8988T (cell line): ENCODE results near the gene ZNF611.
"Not testable (repeated sequence)": the region's sequence is repeated elsewhere in the genome, so short reads cannot be mapped to it uniquely, and the experiment has no call there.

Experiments
- DNase-seq: peaks from one replicate; pipeline ENCODE4 v3.0.0; 2011

Gene ZNF611

DNA sequence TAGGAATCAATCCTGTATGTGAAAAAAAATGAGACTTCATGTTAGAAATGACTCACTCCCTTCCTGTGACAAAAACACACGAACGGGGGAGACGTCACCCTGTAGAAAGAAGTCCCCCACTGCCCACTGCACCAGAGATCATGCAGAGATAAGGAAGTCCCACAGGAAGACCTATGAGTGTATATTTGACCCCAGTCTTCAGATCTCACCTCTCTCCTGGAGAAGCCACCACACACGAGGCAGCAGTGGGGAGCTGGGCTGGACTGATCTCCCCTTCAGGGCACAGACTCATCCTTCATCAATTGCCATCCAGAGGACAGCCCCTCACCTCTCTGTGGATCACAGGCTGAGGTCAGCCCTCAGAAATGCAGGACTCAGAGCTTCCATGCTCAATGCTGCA, 18.9 kb downstream of the ZNF611 start:
- DNase-seq: not testable (repeated sequence)

DNA sequence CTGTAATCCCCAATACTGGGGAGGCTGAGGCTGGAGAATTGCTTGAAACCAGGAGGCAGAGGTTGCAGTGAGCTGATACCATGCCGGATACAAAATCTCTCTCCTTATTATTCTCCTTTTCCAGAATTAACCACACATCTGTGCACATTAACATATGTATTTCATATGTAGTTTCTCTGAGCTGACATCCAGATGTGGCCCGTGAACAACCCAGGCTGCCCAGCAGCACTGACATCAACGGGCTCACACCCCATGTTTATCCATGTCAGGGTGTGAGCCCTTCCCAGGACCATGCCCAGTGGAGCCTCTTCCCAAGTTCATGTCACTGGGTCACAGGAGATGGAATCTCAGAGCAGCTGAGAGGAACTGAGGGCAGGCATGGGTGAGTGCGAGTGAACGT, 19.5 kb downstream of the ZNF611 start:
- not testable (repeated sequence) for DNase-seq

- not testable (repeated sequence) for DNase-seq
Measured at GRCh38 chr19:52713051-52713450, 21.8 kb downstream of the ZNF611 start.

- not testable (repeated sequence) for DNase-seq
Measured at GRCh38 chr19:52711661-52712060, 23.2 kb downstream of the ZNF611 start.

DNA sequence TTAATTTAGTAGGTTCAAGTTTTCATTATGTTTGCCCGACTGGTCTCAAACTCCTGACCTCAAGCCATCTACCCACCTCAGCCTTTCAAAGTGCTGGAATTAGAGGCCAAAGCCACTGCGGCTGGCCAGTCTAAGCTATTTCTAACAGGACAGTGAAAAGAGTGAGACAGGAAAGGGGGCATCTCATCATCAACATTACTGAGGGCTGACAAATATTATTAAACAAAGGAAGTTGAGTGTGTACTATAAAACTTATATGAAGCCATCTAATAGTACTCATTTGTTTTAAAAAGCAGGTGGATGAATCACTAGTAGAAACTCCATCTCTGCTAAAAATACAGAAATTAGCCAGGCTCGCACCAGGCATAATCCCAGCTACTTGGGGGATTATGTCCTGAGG, 24.3 kb downstream of the ZNF611 start:
- DNase-seq: no peak

DNA sequence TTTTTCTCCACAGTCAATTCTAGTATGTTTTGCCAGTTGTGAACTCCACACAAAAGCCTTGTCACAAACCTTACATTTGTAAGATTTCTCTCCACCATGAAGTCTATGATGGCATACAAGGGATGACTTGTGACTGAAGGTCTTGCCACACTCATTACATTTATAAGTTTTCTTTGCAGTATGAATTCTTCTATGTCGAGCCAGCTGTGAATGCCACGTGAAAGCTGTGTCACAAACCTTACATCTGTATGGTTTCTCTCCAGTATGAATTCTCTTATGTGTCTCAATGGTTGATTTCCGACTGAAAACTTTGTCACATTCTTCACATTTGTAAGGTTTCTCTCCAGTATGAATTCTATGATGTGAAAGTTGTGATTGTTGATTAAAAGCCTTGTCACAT, 29.2 kb downstream of the ZNF611 start:
- DNase-seq: not testable (repeated sequence)

DNA sequence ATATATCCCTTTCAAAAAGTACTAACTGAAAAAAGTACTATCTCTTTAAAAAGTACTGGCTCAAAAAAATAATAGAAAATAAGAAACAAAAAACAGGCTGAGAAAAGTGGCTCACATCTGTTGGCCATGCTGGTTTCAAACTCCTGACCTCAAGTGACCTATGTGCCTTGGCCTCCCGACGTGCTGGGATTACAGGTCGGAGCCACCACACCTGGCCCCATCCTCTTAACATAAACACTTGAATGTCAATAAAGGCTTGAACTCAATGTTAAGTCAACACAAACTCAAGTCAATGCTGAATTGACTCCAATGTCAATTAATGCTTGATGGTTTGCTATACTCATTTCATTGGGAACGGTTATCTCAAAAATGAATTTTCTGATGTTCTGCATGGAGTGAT, 30.9 kb downstream of the ZNF611 start:
- DNase-seq: no peak

DNA sequence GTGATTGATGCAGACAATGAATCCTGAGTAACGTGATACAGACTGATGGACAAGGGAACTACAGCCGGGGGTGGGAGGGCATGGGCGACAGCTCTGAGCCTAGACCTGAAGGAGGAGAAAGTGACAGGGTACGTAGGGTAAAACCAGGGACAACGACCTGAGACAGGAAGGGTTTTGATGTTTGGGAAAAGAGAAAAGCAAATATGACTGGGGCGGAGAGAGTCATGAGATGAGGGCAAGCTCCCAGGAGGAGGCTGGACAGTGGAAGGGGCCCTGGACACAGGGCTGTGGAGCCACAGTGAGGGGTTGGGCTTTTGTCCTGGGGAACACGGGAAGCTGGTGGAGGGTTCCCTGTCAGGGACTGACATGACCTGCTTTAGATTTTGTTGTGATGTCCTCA, 34.2 kb downstream of the ZNF611 start:
- DNase-seq: no peak

DNA sequence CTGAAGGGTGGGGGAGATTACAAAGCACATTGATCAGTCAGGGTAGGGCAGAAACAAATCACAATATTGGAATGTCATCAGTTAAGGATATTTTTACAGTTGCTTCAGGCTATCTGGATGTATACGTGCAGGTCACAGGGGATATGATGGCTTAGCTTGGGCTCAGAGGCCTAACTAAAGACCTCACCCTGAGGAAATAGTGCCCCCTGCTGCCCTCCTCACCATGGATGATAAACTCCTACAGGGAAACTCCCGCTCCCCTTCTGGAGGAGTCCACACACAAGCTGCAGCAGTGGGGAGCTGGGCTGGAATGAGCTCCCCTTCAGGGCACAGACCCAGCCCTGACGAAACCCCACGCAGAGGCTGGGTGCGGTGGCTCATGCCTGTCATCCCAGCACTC, 35.3 kb downstream of the ZNF611 start:
- DNase-seq: not testable (repeated sequence)

DNA sequence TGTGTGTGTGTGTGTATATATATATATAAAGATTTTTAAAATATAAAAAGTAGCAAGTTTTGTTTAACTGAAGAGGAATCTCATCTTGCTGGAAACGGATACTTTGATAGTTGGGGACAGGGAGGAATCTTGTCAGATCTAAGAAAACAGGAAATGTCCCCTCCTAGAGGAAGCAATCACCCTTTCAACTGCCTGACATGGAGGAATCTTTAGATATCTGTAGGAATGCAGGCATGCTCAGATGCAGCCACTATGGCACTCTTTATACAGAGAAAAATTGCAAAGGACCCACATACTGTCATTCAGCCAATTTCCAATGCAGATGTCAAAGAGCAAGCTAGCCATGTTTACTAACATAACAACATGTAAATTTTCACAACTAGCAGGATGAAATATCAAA, 38.8 kb downstream of the ZNF611 start:
- no peak for DNase-seq

GRCh38 chr19:52694921-52695320, 39.9 kb downstream of the ZNF611 start:
- DNase-seq: no peak

DNA sequence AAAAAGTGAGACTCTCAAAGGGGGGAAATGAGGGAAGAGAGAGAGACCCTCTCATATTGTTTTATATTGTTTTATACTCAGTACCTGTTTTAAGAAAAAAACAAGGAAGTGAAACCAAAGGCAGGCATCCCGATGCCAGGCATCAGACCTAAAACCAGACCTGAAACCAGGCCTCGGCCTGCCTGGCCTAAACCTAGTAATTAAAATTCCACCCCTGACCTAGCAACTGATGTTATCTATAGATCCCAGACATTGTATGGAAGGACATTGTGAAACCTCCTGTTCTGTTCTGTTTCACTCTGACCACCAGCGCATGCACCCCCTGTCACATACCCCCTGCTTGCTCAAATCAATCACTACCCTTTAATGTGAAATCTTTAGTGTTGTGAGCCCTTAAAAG, 40.6 kb downstream of the ZNF611 start:
- DNase-seq: not testable (repeated sequence)

DNA sequence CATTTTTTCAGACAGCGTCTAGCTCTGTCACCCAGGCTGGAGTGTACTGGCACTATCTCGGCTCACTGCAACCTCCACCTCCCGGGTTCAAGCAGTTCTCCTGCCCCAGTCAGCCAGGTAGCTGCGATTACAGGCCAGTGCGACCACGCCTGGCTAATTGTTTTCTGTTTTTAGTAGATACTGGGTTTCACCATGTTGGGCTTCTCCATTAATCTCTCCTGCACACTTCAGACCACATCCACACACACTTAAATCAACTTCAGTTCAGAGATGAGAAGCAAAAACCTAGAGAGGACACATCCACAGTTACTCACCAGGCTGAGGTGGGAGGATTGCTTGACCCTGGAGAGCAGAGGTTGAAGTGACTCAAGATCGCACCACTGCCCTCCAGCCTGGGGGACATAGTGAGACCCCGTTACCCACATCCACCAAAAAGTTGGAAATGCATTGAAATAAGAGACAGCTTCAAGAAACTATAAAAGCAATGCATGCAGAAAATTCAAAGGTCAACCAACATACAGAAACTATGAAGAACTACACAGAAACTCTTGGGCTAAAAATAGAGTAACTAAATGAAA, 42.3 kb downstream of the ZNF611 start:
- no peak for DNase-seq

GRCh38 chr19:52691737-52692136, 43.1 kb downstream of the ZNF611 start:
- no peak for DNase-seq

DNA sequence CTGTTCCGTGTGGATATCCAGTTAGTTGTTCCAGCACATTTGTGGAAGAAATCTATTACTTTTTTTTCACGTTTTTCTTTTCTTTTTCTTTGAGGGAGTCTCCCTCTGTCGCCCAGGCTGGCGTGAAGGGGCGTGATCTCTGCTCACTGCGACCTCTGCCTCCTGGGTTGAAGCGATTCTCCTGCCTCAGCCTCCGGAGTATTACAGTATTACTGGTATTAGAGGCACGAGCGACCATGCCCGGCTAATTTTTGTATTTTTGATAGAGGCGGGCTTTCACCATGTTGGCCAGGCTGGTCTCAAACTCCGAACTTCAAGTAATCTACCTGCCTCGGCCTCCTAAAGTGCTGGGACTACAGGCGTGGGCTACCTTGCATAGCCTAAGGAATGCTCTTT, 43.6 kb downstream of the ZNF611 start:
- DNase-seq: no peak

- peak; percentile 40 for DNase-seq
Measured at GRCh38 chr19:52690369-52691214, 44.3 kb downstream of the ZNF611 start.

- no peak for DNase-seq
Measured at GRCh38 chr19:52689843-52690368, 44.9 kb downstream of the ZNF611 start.

- DNase-seq: not testable (repeated sequence)
Measured at GRCh38 chr19:52688925-52689796, 45.7 kb downstream of the ZNF611 start.

GRCh38 chr19:52688335-52688734, 46.5 kb downstream of the ZNF611 start:
- DNase-seq: no peak

GRCh38 chr19:52687684-52688083, 47.2 kb downstream of the ZNF611 start:
- no peak for DNase-seq

DNA sequence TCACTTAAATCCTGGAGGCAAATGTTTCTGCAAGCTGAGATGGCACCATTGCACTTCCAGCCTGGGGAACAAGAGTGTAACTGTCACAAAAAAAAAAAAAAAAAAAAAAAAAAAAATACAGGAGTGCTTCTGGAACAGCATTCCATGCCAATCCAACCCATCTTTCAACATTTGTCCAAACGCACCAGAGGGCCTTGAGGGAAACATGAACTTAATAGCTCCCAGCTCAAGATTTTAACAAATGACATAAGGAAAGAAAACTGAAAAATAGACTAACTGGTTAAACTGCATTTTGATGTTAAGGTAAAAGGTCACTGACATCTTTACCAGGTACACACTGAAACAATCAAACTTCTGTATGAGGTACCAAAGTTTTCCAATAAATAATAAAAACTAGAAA, 49.0 kb downstream of the ZNF611 start:
- DNase-seq: no peak

DNA sequence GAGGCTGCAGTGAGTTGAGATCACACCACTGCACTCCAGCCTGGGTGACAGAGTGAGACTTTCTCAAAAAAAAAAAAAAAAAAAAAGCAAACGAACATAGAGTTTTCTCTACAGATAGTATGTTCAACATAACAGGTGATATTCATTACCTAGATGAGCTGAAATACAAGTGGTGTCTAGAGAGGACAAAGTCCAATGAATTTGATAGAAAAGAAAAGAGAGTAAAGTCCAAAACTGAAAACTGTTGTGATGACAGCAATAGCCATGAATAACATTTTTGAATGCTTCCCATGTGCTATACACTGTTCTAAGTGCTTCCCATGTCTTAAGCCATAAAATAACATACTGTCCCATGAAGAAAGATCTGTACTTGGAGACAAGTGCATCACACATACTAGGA, 53.6 kb downstream of the ZNF611 start:
- not testable (repeated sequence) for DNase-seq

DNA sequence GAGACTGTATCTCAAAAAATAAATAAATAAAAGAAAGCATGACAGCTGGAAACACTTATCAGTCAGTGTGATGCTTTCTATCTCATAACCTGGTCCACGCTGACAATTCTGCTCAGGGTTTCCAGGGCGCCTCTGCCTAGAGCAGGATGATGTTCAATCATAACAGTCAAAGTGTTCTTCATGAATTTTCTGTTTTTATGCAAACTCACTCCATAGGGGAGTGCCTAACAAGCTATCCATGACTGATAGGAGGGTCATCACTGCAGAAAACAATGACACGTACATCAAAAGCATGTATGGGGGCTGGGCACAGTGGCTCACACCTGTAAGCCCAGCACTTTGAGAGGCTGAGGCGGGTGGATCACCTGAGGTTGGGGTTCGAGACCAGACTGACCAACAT, 55.2 kb downstream of the ZNF611 start:
- no peak for DNase-seq
